A549 (cell line): ENCODE measurements around the gene RAPSN. TPM values are rescaled to one million over a fixed set of nuclear protein-coding genes. Genes with fewer than 3 reads are reported as not detected.

Source experiments
- BHLHE40 ChIP-seq: IDR thresholded peaks from 2 replicates; pipeline ENCODE4 v1.6.1; 2012; ENCODE audit warnings: low read depth, low read length, inconsistent platforms
- CHD2 ChIP-seq: fragments of 150-350 bp; IDR thresholded peaks from 2 replicates; pipeline ENCODE4 v1.6.1; 2014; ENCODE audit warnings: low read length; ENCODE audit not compliant: partially characterized antibody
- CTCF ChIP-seq: fragments of >200 bp; sonication (Bioruptor Twin); formaldehyde crosslinking; IDR thresholded peaks from 3 replicates; pipeline ENCODE4 v1.5.1; 2016
- EHF ChIP-seq: fragments of 250-450 bp; sonication (Bioruptor Pico); IDR thresholded peaks from 2 replicates; pipeline ENCODE4 v1.5.0; 2020; ENCODE audit warnings: mild to moderate bottlenecking
- ELK1 ChIP-seq: fragments of 150-350 bp; IDR thresholded peaks from 2 replicates; pipeline ENCODE4 v1.6.1; 2014; ENCODE audit warnings: low read depth, mild to moderate bottlenecking, low read length
- EP300 ChIP-seq, 2 experiments: fragments of >200 bp; sonication (Bioruptor Twin); formaldehyde crosslinking; IDR thresholded peaks; 2 replicates in 1 of 2; 3 replicates in 1 of 2; pipeline ENCODE4 v1.6.1; 2016 to 2017
- ESRRA ChIP-seq: fragments of 150-350 bp; IDR thresholded peaks from 2 replicates; pipeline ENCODE4 v1.6.1; 2014; ENCODE audit warnings: mild to moderate bottlenecking, low read length, borderline replicate concordance
- FOSL2 ChIP-seq, 2 experiments: fragments of 450-650 bp in 1 of 2; fragments of >200 bp in 1 of 2; sonication (Bioruptor Twin) in 1 of 2; formaldehyde crosslinking; IDR thresholded peaks; 2 replicates each; pipeline versions ENCODE4 v1.5.0 to v1.6.1; 2016 to 2020; ENCODE audit warnings: mild to moderate bottlenecking in 1 of 2, moderate library complexity in 1 of 2
- GATA3 ChIP-seq: IDR thresholded peaks from 2 replicates; pipeline ENCODE4 v1.6.1; 2012; ENCODE audit warnings: borderline replicate concordance
- HOXB13 ChIP-seq: fragments of 250-450 bp; sonication (Bioruptor Pico); IDR thresholded peaks from 2 replicates; pipeline ENCODE4 v1.5.0; 2020; ENCODE audit warnings: low read depth, mild to moderate bottlenecking, moderate library complexity
- KDM1A ChIP-seq: fragments of 200-600 bp; sonication (generic); IDR thresholded peaks from 2 replicates; pipeline ENCODE4 v1.6.1; 2016; ENCODE audit warnings: low read depth, mild to moderate bottlenecking
- KDM5A ChIP-seq: fragments of 200-600 bp; sonication (generic); IDR thresholded peaks from 2 replicates; pipeline ENCODE4 v1.6.1; 2016; ENCODE audit warnings: antibody characterized with exemption, mild to moderate bottlenecking
- MAX ChIP-seq: IDR thresholded peaks from 2 replicates; pipeline ENCODE4 v1.6.1; 2012
- POLR2AphosphoS2 ChIP-seq: conservative IDR thresholded peaks from 2 replicates; pipeline ENCODE4 v1.6.1; 2012; ENCODE audit warnings: low read length, improper control_type of control experiment, inconsistent platforms
- RCOR1 ChIP-seq: fragments of 150-350 bp; IDR thresholded peaks from 2 replicates; pipeline ENCODE4 v1.6.1; 2014; ENCODE audit warnings: antibody characterized with exemption, low read length, low read depth
- REST ChIP-seq: fragments of 200-600 bp; sonication (generic); IDR thresholded peaks from 2 replicates; pipeline ENCODE4 v1.6.1; 2016; ENCODE audit warnings: antibody characterized with exemption, mild to moderate bottlenecking, moderate library complexity
- RFX5 ChIP-seq: fragments of 450-650 bp; IDR thresholded peaks from 2 replicates; pipeline ENCODE4 v1.7.1; 2014; ENCODE audit warnings: antibody characterized with exemption, mild to moderate bottlenecking, moderate library complexity
- RNF2 ChIP-seq: fragments of 200-600 bp; sonication (generic); IDR thresholded peaks from 2 replicates; pipeline ENCODE4 v1.6.1; 2016; ENCODE audit warnings: low read depth, mild to moderate bottlenecking, antibody characterized with exemption, moderate library complexity, borderline replicate concordance
- TP53 ChIP-seq: fragments of 250-450 bp; sonication (Bioruptor Pico); IDR thresholded peaks from 2 replicates; pipeline ENCODE4 v1.5.0; 2021; ENCODE audit warnings: mild to moderate bottlenecking, moderate library complexity
- ZC3H11A ChIP-seq: fragments of 450-650 bp; IDR thresholded peaks from 2 replicates; pipeline ENCODE4 v1.6.1; 2014; ENCODE audit warnings: antibody characterized with exemption, mild to moderate bottlenecking
- ZNF302 ChIP-seq: fragments of 250-450 bp; sonication (Bioruptor Pico); IDR thresholded peaks from 2 replicates; pipeline ENCODE4 v1.9.0; 2021; ENCODE audit warnings: inconsistent platforms, mild to moderate bottlenecking, moderate library complexity
- polyA plus RNA-seq, 4 experiments: library from polyadenylated mRNA; depleted of rRNA in 3 of 4; stranded (reverse); fragments of >200 nt; fragmentation: RNase III in 1 of 4; extraction: RNeasy Plus Mini Kit Qiagen cat#74134 plus additional on column Dnase treatment in 1 of 4; gene quantifications; 2 replicates in 3 of 4; 3 replicates in 1 of 4; pipeline ENCODE4 v1.2.3, GENCODE V29; 2011 to 2017

The RAPSN gene
- polyA plus RNA-seq, 2 of the 4 experiments (the other 2 are of a cell fraction) = 0.12 to 0.17 TPM

- no peak for TF ChIP-seq ESRRA
- peak; percentile 78 for TF ChIP-seq CTCF
- TF ChIP-seq GATA3 = 0 out of 2 replicates have a peak, but pooled peaks have one; percentile 7
- no peak for TF ChIP-seq EP300 (IDR thresholded peaks at IDR 0.05)
- 0 out of 2 replicates have a peak, but pooled peaks have one; percentile 35 for TF ChIP-seq BHLHE40
- TF ChIP-seq ZC3H11A = no peak
- no peak for TF ChIP-seq RNF2
- no peak for TF ChIP-seq KDM1A
- no peak for TF ChIP-seq RCOR1
- no peak for TF ChIP-seq POLR2AphosphoS2
- TF ChIP-seq FOSL2 (IDR thresholded peaks at IDR 0.05) = 0 out of 2 replicates have a peak, but pooled peaks have one; percentile 14
- peak; percentile 87 for TF ChIP-seq FOSL2 (CRISPR knock-in tag; IDR thresholded peaks at IDR 0.05)
- TF ChIP-seq EHF (CRISPR knock-in tag) = no peak
- TF ChIP-seq ELK1 = peak; percentile 24; the same call in 1 of the 2 replicates
- no peak for TF ChIP-seq KDM5A
- TF ChIP-seq HOXB13 (CRISPR knock-in tag) = no peak
- no peak for TF ChIP-seq ZNF302 (CRISPR knock-in tag)
- no peak; the same call in 1 of the 2 replicates for TF ChIP-seq REST
- peak; percentile 20; the same call in 1 of the 2 replicates for TF ChIP-seq RFX5
- no peak for TF ChIP-seq CHD2
- peak; percentile 89 for TF ChIP-seq MAX
- TF ChIP-seq TP53 (CRISPR knock-in tag) = no peak
- TF ChIP-seq, all 56 proteins: peak for 19
These were observed 41.0 kb downstream of the RAPSN start, which contains the start of gene SLC39A13 (continued) for GRCh38 chr11:47407746-47408590.
